ENCODE results near the gene AGK.

GRCh38 chr7:141575164-141575563, 24.0 kb downstream of the AGK start:
- TF ChIP-seq GABPA (IDR thresholded peaks at IDR 0.05; ENCODE audit: low read depth) (no peak), CTCF (IDR thresholded peaks at IDR 0.05; ENCODE audit: insufficient read depth, low read length) (no peak), POLR2AphosphoS5 (IDR thresholded peaks at IDR 0.05; ENCODE audit: low read depth) (no peak)

Data from HL-60 (cell line).